HG03469 (cell line): ENCODE data around the gene MYO3B.
"Not testable (repeated sequence)": the region's sequence is repeated elsewhere in the genome, so short reads cannot be mapped to it uniquely, and the experiment has no call there.

Experiments used
- ATAC-seq: cut with Tn5 transposase; IDR thresholded peaks from one replicate; pipeline ENCODE4 v1.9.1; 2021; ENCODE audit warnings: mild to moderate bottlenecking, moderate library complexity, moderate number of reproducible peaks; ENCODE audit not compliant: unreplicated experiment

MYO3B gene

DNA sequence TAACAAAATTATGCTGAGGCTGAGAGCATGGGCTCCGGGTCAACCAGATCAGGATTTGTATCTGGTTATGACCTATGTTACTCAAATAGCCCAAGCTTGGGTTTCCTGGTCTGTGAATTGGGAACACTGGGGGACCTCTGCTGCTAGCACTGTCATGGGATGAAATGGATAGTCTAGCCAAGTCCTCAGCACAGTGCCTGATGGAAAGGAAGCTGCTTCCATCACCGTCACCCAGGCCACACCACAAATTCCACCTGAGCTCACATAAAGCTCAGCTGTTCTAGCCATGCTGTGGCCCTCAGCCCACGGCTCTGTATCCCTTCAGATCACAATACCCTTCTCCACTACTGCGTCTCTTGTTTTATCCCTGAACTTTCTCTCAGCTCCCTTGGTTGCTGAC lies 357.6 kb downstream of the MYO3B start:
- ATAC-seq = no peak

DNA sequence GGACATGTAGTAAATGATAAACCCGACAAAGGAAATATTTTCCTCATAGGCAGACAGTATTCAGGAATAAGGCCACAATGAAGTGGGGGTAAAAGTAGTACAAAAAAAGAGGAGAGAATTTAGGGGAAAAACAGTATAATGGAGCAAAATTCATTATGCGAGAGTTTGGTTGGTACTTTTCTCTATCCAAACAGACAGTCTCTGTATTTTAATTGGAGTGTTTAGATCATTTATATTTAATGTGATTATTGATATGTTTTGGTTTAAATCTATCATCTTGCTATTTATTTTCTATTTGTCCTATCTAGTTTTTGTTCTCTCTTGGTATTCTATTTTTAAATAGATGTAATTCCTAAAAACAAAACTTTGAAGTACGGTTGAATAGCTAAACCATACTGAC lies 366.9 kb downstream of the MYO3B start:
- ATAC-seq = no peak

DNA sequence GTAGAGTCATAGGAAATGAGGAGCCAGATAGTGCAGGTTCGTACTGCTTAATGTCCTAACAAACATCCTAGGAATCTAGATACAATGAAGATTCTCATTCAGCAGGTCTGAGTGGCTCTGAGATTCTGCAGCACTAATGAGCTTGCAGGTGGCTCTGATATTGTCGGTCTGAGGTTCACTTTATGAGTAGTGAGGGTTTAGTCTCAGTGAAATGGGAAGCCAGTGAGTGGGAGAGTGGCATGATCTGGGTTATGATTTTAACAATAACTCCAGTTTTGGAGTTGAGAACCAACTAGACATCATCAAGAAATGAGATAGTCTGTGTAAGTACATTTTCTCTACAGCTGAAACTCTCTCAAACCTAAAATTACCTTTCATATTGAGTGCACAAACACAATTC lies 370.4 kb downstream of the MYO3B start:
- ATAC-seq = no peak

DNA sequence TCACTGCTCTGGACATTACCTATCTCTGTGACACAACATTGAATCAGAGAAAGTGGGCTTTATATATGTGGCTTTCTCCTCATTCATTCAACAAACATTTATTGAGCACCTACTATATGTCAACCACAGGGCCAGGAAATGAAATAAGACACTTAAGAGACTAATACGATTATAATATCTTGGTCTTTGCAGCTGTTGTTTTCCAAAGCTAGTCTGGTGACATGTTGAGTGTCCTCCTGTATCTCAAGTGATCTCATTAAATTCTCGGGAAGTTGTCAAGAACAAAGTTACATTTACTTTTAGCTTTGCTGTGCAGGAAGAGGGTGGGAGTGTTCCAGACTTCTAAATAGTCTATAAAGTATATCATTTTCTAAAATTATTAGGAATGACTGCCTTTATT lies 372.6 kb downstream of the MYO3B start:
- ATAC-seq = no peak

DNA sequence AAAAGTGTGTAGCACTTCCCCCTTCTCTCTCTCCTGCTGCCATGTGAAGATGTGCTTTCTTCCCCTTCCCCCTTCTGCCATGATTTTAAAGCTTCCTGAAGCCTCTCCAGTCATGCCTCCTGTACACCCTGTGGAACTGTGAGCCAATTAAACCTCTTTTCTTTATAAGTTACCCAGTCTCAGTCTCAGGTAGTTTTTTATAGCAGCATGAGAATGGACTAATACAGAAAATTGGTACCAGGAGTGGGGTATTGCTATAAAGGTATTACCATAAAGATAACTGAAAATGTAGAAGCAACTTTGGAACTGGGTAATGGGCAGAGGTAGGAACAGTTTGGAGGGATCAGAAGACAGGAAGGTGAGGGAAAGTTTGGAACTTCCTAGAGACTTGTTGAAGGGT lies 374.0 kb downstream of the MYO3B start:
- not testable (repeated sequence) for ATAC-seq

DNA sequence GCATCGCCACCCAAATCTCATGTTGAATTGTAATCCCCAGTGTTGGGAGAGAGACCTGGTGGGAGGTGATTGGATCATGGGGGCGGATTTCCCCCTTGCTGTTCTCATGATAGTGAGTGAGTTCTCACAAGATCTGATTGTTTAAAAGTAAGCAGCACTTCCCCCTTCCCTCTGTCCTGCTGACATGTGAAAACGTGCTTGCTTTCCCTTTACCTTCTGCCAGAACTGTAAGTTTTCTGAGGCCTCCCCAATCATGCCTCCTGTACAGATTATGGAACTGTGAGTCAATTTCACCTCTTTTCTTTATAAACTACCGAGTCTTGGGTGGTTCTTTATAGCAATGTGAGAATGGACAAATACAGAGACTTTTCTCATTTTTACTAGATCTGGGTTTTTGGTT lies 375.8 kb downstream of the MYO3B start:
- no peak for ATAC-seq

DNA sequence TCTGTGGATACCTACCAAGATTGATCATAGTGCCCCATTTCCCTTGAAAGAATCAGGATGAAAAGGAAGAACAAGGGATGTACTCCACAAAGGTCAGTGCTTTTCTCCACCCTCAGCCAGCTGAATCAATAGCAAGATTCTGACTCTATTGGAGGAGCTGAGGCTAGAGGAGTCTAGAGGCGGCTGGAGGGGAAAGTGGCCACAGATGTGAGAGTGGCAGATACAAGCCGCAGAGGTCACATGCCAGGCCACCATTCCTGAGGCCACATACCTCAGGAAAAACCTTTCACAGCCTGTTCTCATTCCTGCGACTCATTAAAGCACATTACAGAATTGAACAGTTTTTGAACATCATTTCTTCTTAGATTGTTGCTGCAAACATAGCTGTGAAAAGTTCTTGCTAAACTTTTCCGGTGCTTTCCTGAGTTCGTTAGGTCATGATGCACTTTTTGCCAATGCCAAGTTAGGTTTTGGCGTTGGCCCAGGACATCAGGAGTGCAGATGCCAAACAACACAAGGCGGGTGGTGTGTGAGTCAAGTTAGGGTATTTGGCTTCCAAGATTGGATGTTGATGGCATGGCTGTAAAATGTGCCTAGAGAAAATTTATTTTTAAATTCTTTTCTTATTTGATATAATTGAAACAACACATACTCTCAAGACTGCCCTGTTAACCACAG lies 376.5 kb downstream of the MYO3B start:
- no peak for ATAC-seq

DNA sequence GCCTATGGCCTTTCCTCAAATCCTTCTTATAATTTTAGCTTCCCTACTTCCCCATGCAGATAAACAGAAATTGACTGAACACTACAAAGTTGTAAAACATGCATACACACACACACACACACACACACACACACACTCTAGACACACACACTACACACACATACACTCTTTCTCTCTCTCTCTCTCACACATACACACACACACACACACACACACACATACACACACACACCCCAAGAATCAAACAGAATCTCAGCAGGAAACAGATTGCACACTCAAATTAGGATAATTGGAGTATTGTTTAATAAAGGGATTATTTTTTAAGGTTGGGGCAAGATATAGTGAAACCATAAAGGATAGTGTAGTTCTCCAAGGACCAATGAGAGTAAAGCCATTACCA lies 385.0 kb downstream of the MYO3B start:
- ATAC-seq = no peak

DNA sequence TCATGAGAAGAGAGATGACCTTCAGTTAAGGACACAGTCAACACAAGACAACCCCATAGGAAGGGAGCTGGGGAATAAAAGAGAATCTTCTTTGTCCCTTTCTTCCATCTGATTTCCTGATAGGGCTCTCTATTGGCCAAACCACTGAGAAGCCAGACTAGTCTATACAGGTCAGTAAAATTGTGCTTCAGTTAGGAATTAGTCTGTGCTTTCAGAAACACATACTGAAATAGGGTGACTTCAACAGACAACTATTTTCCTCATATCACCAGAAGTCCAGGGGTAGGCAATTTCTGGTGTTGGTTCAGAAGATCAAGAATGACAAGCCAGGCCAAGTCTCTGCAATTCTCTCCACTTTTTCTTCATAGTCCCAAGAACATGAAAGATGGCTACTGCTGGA lies 385.5 kb downstream of the MYO3B start:
- ATAC-seq = no peak

DNA sequence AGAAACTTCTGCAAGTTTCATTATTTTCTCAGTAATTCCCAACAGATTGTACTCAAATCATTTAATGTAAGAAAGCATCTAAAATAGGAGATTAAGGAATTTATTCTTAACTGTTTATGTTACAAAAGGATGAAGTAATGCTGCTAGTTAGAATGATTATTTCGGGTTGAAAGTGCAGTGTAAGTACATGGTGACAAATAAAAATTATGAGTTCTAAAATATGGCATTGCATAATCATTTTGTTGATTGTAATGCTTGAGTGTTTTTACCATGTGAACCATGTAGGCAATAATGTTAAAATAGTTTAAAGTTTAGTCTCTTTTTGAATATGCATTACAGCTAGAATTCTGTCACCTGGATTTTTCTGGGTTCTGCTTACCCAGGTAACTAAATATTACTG lies 388.2 kb downstream of the MYO3B start:
- no peak for ATAC-seq

DNA sequence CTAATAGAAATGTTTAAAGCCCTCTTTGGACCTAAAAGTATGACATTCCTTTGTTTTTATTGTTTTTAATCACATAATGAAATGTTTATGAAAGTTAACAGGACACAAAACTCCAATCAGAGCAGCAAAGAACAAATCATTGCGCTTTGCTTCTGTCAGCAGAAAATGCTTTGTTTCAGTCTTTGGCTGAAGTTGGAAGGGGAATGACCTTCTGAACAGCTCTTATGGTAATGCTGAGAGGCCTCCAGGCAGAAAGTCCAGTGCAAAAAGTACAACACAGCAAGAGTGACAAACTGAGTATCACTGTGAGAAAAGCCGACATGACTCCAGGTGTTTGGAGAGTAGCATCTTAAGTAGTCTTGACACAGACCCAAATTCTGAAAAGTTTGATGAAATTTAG lies 389.5 kb downstream of the MYO3B start:
- ATAC-seq = no peak

DNA sequence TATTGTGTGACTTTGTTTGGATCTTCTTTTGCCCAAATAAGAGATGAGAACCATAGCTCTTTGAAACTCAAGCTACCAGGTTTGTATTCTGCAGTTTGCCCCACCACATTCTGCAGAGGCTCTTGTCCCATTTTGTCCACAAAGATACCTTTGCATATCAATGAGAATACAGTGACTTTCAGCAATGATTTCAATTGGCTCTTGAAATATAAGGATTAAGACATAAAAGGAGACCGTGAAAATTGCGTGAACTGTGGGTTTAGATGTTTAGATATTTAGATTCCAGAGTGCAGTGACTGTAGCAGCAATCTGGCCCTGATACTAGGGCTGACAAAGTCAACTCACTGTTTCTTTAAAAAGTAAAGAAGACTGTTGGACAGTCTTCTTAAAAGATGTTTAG lies 390.6 kb downstream of the MYO3B start:
- ATAC-seq = no peak

DNA sequence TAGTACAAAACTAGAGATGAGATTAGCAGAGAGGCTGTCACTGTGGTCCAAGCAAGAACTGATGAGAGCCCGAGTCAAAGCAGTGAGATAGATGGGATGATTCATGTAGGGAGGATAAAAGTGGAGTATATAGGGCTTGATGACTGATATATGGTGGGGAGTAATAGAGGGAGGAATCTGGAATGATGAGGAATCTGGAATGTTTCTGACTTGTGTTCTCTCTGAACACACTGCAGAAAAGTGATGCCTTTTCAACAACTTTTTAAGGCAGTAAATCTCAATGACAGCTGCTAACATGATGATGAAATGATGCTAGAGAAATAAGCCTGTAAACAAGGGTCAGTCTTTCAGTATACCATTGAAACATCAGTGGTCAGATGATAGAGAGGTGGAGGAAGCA lies 393.7 kb downstream of the MYO3B start:
- ATAC-seq = no peak

DNA sequence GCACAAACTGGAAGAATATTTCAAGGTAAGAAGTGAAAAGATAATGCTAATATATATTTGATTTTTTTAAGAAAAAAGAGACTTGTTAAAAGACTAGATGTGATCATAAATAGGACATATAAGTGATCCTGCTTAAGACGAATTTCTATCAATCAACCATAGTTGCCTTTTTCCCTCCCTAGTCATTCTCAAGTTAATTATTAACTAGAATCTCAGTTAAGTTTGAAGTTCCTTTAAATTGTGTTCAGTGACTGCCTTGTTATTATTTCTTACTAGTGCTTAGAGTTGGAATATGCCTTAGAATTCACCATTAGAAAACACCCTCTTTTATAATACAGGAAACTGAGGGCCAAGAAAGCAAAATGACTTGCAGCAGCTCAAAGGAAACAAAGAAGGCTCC lies 395.7 kb downstream of the MYO3B start:
- ATAC-seq = no peak

DNA sequence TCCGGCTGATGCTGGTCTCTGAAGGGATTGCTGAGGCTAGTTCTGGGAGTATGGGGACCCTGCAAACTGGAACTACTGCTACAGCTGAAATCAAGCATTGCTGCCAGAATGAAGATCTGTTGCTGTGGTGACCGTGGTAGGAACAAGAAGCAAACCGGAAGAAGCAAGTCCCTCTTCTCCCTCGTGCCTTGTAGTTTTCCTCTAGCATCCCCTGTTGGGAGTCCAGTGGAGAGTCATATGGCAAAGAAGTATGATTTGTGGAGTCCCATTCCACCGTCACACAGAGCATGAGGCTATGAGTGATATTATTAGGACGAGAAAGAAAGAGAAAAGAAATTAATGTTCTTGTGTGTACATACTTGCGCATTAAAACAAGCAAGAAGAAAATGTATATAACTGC lies 398.3 kb downstream of the MYO3B start:
- no peak for ATAC-seq

DNA sequence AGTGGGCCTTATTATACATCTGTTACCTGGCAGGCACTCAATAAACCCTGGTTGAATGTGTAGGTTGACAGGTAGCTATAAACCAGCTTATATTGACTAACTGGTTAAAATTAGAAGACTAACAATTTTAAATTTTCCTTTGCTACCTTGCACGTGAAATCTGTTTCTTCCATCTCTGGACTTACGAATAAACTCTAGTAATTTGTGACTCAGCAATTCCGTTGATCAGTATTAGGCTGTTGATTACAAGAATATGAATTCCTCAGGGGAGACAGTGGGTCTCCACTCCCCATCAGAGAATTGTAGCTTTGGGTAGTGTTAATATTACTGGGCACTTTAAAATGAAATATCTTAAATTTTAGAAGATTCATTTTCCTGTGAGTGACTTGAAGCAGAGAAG lies 399.4 kb downstream of the MYO3B start:
- ATAC-seq = no peak

DNA sequence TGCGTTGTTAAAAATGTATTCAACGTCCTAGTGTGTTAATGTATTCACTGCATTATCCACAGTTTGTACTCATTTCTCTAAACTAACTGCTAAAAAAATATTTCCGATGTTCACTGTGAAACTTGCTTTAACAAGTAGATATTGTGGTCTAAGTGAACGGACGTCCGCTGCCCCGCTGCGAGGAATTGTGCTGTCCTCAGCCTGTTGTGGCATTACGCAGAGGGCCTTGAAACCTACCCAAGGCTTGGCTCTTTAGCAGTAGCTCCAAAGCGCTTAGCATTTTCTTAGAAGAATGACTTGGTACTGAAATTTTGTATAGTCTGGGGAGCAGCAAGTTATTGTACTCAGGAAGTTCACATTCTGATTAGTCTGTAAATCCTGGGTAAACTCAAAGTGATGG lies 400.7 kb downstream of the MYO3B start:
- ATAC-seq = no peak

DNA sequence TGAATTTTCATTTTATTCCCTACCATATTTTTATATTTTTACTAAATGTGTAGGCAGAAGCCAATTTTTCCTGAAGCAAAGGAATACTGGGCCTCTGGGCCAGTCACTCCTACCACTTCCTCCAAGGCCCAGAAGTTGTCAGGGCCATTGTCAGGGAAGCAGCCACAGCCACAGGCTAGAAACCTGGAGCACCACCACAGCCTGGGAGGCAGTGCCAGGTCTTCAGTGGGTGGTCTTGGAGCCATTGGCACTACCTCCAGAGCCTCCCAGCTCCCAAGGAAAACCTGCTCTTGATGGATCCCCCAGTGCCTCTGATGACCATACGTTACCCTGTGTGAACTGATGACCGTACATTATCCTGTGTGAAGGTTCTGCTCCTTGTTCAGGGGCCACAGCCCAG lies 401.6 kb downstream of the MYO3B start:
- ATAC-seq = no peak

DNA sequence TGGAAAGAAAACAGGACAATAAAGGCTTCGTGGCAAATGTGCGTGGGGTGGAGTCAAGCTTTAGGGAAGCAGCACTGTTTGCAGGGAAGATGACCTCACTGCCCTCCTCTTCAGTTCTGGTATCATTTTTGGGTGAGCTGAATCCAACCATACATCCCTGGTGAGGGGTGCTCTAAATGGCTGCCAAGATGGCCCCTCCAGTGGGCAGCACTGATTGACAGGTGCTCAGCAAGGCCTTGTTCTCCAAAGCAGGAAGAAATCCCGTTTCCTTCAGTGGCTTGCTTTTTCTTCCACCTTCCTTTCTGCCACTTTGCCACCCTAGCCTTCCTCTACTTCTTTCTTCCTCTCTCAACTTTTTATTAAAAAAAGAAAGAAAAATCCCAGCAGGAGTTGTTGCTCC lies 404.4 kb downstream of the MYO3B start:
- ATAC-seq = no peak

DNA sequence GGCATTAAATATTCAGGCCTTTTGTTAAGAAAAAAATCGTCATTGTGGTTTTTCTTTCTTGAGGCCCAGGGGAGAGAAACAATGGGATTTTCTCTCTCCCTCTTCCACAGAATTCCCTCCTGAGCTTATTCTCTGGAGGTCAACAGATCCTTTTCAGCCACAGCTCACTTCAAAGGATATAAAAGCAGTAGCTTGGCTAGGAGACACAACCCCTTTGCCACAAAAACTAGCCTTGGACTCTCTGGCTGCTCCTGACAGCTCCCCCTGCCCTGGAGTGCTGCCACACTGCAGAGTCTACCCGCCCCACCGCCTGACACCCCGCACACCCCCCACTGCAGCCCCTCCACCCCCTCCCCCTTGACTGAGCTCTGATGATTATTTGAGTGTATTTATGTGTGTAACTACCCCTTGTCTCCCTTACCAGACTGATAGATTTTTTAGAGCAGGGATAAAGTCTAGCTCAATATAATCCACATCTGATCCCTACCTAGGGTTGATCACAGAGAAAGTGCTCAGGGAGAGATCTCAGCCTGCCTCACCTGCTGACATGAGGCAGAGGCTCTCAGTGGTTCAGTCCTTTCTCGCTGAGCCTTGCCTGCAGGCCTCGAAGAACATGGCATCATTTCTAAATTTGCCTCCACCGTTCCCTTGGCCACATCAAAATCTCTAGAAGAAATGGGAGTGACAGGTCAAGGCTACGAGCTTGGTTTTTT lies 405.0 kb downstream of the MYO3B start:
- ATAC-seq = no peak

DNA sequence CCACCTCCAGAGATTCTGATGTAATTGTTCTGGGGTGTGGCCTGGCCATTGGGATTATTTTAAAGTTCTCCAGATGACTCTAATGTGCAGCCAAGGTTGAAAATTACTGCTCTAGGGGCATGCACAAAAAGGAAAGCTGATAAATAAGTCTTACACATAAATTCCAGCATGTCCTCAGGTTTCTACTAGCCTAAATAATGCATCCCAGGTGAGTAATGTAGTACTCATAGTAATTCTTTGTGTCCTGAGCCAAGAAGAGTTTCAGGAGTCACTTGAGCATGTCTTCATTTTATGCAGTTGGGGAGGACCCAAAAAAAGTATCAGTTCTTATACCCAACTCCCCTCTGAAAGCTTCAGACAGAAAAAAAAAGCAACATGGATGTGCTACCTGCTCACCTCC lies 407.1 kb downstream of the MYO3B start:
- ATAC-seq = no peak

DNA sequence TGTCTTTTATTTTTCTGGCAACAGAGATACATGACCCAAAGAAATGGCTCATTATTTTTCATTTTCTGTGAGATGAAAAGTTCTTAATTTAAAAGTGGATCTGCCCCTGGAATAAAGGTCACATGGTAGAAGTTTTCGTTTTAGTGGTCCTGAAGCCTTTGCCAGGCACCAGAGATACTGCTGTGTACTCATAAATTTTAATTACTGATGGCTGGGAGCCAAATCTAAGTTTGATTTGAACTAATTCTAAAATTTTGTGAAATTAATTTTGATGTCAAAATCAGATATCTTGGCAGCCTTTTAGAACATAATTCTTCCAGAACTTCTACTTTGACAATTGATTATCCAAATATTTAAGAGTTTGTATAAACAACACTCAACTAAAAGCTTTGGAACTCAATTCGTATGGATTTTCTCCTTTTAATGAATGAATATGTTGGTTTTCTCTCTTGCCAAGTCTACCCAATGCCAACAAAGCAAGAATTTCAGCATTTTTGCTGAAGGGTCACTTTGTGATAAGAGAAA lies 408.7 kb downstream of the MYO3B start:
- no peak for ATAC-seq

DNA sequence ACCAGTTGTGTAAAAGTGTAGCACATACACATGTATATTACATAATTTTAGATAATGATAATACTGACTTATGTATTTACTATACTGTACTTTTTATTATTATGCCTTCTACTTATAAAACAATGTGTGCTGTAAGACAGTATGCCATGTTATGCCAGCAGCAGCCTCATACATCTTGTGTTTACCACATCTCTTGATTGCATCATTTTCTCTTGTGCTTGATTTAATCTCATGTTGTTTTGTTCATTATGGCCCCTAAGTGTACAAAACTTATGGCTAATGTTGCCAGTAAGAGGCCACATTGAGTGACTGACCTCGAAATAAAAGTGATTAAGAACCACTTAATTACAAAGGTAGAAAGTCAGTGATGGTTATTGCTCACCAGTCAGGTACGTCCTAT lies 409.2 kb downstream of the MYO3B start:
- ATAC-seq = no peak
